ENCODE data around the gene THEMIS2.

THEMIS2 gene

DNA sequence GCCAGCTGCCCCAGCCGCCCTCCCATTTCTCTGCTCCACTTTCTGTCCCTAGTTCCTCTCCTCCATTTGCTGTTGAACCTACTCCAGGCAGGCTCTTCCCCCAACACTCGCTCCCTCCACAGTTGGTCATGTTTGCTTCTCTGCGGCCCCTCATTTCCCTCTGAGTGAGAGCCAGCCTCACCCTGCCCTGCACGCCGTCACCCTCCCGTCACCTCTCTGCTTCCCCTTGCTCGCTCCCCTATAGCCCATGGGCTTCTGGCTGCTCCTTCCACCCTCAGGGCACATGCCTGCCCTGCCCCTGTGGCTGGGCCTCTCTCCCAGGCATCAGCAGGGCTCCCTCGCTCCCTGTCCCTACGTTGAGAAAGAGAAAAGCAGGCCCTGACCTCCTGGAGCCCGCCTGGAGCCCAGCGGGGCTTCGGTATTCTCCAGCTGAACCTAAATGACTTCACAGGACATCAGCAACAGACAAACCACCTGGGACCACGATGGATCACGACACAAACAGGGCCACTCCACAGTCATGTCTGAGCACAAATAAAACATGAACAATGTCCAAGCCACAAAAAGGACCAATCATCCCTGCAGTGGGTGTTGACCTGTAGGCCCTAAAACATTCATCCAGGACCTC, 13.3 kb upstream of the THEMIS2 start:
- WGBS, result 89% methylated on average over 14 of the region's 14 CpGs
- Histone ChIP-seq H3K14ac (ENCODE audit: low read length in 2 of 2) (no peak overlapping the region), H2BK120ac (ENCODE audit: low read depth, low read length) (no peak overlapping the region), H3K36me3 (ENCODE audit: control insufficient read depth in 1 of 2, insufficient read depth in 2 of 2, low read depth in 1 of 2, low read length in 2 of 2) (no peaks in the 10 kb centered on the region), H2AFZ (ENCODE audit: low read depth, low read length) (no peak overlapping the region), H3K4me1 (ENCODE audit: control insufficient read depth, insufficient read depth, low read depth, low read length) (peaks cover 15% of the 10 kb centered on the region), H3K27ac (ENCODE audit: low read length, poor library complexity, severe bottlenecking) (no peak overlapping the region), H3K27me3 (ENCODE audit: control insufficient read depth in 1 of 2, insufficient read depth in 1 of 2, low read length in 2 of 2) (no peaks in the 10 kb centered on the region), H3K9me3 (ENCODE audit: control insufficient read depth, low read length) (no peaks in the 10 kb centered on the region), H3K4me3 (ENCODE audit: insufficient read depth in 1 of 2, low read depth in 1 of 2, low read length in 2 of 2) (no peak overlapping the region), H3K79me1 (replicated peaks; ENCODE audit: low read length, poor library complexity, severe bottlenecking) (no peaks in the 10 kb centered on the region), H4K8ac (ENCODE audit: low read length) (peak overlapping the region; percentile 51), H3K4ac (ENCODE audit: low read depth in 1 of 2, low read length in 2 of 2) (peak overlapping the region in 1 of 2 experiments; percentile 92), H2BK12ac (ENCODE audit: low read length in 2 of 2) (no peak overlapping the region), H3K23ac (ENCODE audit: low read length in 2 of 2) (no peak overlapping the region), H2BK15ac (ENCODE audit: low read depth, poor library complexity, severe bottlenecking) (no peak overlapping the region), H4K91ac (ENCODE audit: low read length) (peak overlapping the region; percentile 56), H2BK5ac (ENCODE audit: low read depth, low read length, poor library complexity, severe bottlenecking) (no peak overlapping the region), H3K18ac (ENCODE audit: low read depth in 1 of 2, low read length in 2 of 2) (peak overlapping the region in 1 of 2 experiments; percentile 48), H3K4me2 (ENCODE audit: low read length, poor library complexity, severe bottlenecking) (no peak overlapping the region), H3K9ac (ENCODE audit: low read length) (peak overlapping the region; percentile 67), H2AK5ac (ENCODE audit: low read length, severe bottlenecking) (no peak overlapping the region)
- no peak for DNase-seq

DNA sequence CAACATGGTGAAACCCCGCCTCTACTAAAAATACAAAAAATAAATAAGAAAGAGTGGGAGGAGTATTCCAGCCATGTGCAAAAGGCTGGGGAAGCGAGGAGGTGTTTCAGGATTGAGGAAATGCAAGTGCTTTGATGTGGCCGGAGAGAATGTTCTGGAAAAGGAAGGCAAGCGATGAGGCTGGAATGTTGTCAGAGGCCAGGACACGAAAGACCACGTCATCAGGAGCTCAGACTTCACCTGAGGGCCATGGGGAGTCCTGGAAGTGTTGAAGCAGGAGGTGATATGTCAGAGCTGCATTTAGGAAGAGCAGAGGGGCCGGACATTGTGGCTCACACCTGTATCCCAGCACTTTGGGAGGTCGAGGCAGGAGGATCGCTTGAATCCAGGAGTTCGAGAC, 10.9 kb upstream of the THEMIS2 start:
- Histone ChIP-seq H2BK15ac (ENCODE audit: low read depth, poor library complexity, severe bottlenecking) (no peak overlapping the region), H2BK5ac (ENCODE audit: low read depth, low read length, poor library complexity, severe bottlenecking) (no peak overlapping the region), H3K4ac (ENCODE audit: low read depth in 1 of 2, low read length in 2 of 2) (no peak overlapping the region), H3K23ac (ENCODE audit: low read length in 2 of 2) (no peak overlapping the region), H3K9me3 (ENCODE audit: control insufficient read depth, low read length) (no peaks in the 10 kb centered on the region), H2BK120ac (ENCODE audit: low read depth, low read length) (no peak overlapping the region), H3K79me1 (replicated peaks; ENCODE audit: low read length, poor library complexity, severe bottlenecking) (no peaks in the 10 kb centered on the region), H3K4me2 (ENCODE audit: low read length, poor library complexity, severe bottlenecking) (no peak overlapping the region), H4K8ac (ENCODE audit: low read length) (no peak overlapping the region), H2AFZ (ENCODE audit: low read depth, low read length) (no peak overlapping the region), H3K9ac (ENCODE audit: low read length) (no peak overlapping the region), H3K36me3 (ENCODE audit: control insufficient read depth in 1 of 2, insufficient read depth in 2 of 2, low read depth in 1 of 2, low read length in 2 of 2) (no peaks in the 10 kb centered on the region), H3K4me1 (ENCODE audit: control insufficient read depth, insufficient read depth, low read depth, low read length) (peaks cover 18% of the 10 kb centered on the region), H2BK12ac (ENCODE audit: low read length in 2 of 2) (no peak overlapping the region), H3K4me3 (ENCODE audit: insufficient read depth in 1 of 2, low read depth in 1 of 2, low read length in 2 of 2) (no peak overlapping the region), H4K91ac (ENCODE audit: low read length) (no peak overlapping the region), H3K14ac (ENCODE audit: low read length in 2 of 2) (no peak overlapping the region), H3K27ac (ENCODE audit: low read length, poor library complexity, severe bottlenecking) (no peak overlapping the region), H3K27me3 (ENCODE audit: control insufficient read depth in 1 of 2, insufficient read depth in 1 of 2, low read length in 2 of 2) (no peaks in the 10 kb centered on the region), H3K18ac (ENCODE audit: low read depth in 1 of 2, low read length in 2 of 2) (no peak overlapping the region), H2AK5ac (ENCODE audit: low read length, severe bottlenecking) (no peak overlapping the region)
- 94% methylated on average over 6 of the region's 10 CpGs for WGBS
- DNase-seq, result no peak

DNA sequence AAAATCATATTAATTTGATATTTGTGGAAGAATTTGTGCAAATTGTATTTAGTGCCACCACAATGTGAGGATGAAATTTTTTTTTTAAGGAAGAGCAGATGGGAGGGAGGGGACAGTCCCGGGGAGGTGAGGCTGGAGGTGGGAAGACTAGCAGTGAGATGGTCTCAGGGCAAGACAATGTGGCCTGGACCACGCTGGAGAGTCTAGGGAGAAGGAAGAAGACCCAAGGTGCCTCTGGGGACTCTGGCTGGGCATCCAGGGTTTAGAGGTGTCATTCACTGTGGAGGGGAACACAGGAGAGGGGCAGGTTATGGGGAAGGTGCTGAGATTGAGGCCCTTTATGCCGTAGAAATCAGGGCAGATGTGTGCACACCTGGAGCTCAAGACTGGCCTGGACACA, 10.3 kb upstream of the THEMIS2 start:
- H3K4me3 ChIP-seq (ENCODE audit: insufficient read depth in 1 of 2, low read depth in 1 of 2, low read length in 2 of 2), result no peak overlapping the region
- H3K36me3 ChIP-seq (ENCODE audit: control insufficient read depth in 1 of 2, insufficient read depth in 2 of 2, low read depth in 1 of 2, low read length in 2 of 2), result no peaks in the 10 kb centered on the region
- peak overlapping the region; percentile 84 for H3K9ac ChIP-seq (ENCODE audit: low read length)
- H3K23ac ChIP-seq (ENCODE audit: low read length in 2 of 2), result no peak overlapping the region
- no peak for DNase-seq
- no peak overlapping the region for H3K27ac ChIP-seq (ENCODE audit: low read length, poor library complexity, severe bottlenecking)
- no peak overlapping the region for H3K4ac ChIP-seq (ENCODE audit: low read depth in 1 of 2, low read length in 2 of 2)
- no peak overlapping the region for H3K4me2 ChIP-seq (ENCODE audit: low read length, poor library complexity, severe bottlenecking)
- H2BK120ac ChIP-seq (ENCODE audit: low read depth, low read length), result no peak overlapping the region
- H3K79me1 ChIP-seq (replicated peaks; ENCODE audit: low read length, poor library complexity, severe bottlenecking), result no peaks in the 10 kb centered on the region
- no peak overlapping the region for H2BK15ac ChIP-seq (ENCODE audit: low read depth, poor library complexity, severe bottlenecking)
- H4K8ac ChIP-seq (ENCODE audit: low read length), result no peak overlapping the region
- peaks cover 18% of the 10 kb centered on the region for H3K4me1 ChIP-seq (ENCODE audit: control insufficient read depth, insufficient read depth, low read depth, low read length)
- peak overlapping the region in 1 of 2 experiments; percentile 42 for H3K18ac ChIP-seq (ENCODE audit: low read depth in 1 of 2, low read length in 2 of 2)
- H2AK5ac ChIP-seq (ENCODE audit: low read length, severe bottlenecking), result no peak overlapping the region
- H2BK12ac ChIP-seq (ENCODE audit: low read length in 2 of 2), result peak overlapping the region in 1 of 2 experiments; percentile 85
- H2AFZ ChIP-seq (ENCODE audit: low read depth, low read length), result no peak overlapping the region
- peak overlapping the region; percentile 61 for H4K91ac ChIP-seq (ENCODE audit: low read length)
- H3K14ac ChIP-seq (ENCODE audit: low read length in 2 of 2), result no peak overlapping the region
- no peaks in the 10 kb centered on the region for H3K9me3 ChIP-seq (ENCODE audit: control insufficient read depth, low read length)
- no peaks in the 10 kb centered on the region for H3K27me3 ChIP-seq (ENCODE audit: control insufficient read depth in 1 of 2, insufficient read depth in 1 of 2, low read length in 2 of 2)
- 98% methylated on average over 3 of the region's 3 CpGs for WGBS
- no peak overlapping the region for H2BK5ac ChIP-seq (ENCODE audit: low read depth, low read length, poor library complexity, severe bottlenecking)

DNA sequence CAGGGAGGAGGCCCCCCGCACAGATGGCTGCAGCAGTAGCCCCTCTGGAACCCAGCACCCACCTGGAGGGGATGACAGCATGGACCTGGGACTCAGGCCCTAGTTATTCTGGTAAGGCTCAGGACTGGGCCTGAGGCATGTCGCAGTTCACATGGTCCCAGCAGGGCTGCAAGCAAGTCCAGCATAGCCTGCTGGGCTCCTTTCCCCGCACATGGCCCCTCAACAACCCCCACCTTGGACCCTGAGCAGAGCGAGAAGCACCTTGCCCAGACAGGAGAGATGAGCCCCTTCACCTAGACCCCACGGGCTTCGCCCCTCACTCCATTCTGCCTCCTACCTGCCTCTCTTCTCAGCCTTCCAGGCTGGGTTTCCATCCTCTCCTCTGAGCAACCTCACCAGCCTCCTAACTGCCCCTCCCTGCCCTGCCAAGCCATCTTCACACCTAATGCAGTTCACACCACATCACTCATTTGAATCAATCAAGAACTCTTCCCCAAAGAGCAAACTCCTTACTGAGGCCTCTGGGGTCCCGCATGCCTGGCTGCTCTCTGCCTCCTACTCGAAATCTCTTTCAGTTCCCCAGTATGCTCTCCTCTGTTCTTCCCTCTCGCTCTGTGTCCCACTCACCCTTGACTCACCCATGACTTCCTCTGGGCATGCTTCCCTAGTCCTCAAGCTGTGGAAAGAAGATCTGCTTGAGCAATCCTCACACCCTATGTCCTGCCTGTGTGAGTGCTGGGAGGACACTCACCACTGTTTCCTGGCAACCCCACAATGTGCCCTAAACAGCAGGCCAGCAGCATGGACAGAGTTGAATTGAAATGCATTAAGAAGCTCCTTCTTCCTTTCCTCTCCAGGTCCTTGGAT, 9.4 kb upstream of the THEMIS2 start:
- Histone ChIP-seq H3K36me3 (ENCODE audit: control insufficient read depth in 1 of 2, insufficient read depth in 2 of 2, low read depth in 1 of 2, low read length in 2 of 2) (no peaks in the 10 kb centered on the region), H2AK5ac (ENCODE audit: low read length, severe bottlenecking) (peak overlapping the region; percentile 20), H2BK120ac (ENCODE audit: low read depth, low read length) (no peak overlapping the region), H3K14ac (ENCODE audit: low read length in 2 of 2) (peak overlapping the region in 1 of 2 experiments; percentile 31), H3K4me3 (ENCODE audit: insufficient read depth in 1 of 2, low read depth in 1 of 2, low read length in 2 of 2) (peak overlapping the region in 1 of 2 experiments; percentile 21), H2BK12ac (ENCODE audit: low read length in 2 of 2) (peak overlapping the region in 1 of 2 experiments; percentile 85), H4K8ac (ENCODE audit: low read length) (peak overlapping the region; percentile 33), H3K18ac (ENCODE audit: low read depth in 1 of 2, low read length in 2 of 2) (peak overlapping the region; percentile 55 to 75), H2BK5ac (ENCODE audit: low read depth, low read length, poor library complexity, severe bottlenecking) (no peak overlapping the region), H3K79me1 (replicated peaks; ENCODE audit: low read length, poor library complexity, severe bottlenecking) (no peaks in the 10 kb centered on the region), H3K9ac (ENCODE audit: low read length) (peak overlapping the region; percentile 84), H3K4me2 (ENCODE audit: low read length, poor library complexity, severe bottlenecking) (no peak overlapping the region), H2AFZ (ENCODE audit: low read depth, low read length) (no peak overlapping the region), H3K27ac (ENCODE audit: low read length, poor library complexity, severe bottlenecking) (peak overlapping the region; percentile 0), H4K91ac (ENCODE audit: low read length) (peak overlapping the region; percentile 1), H3K23ac (ENCODE audit: low read length in 2 of 2) (no peak overlapping the region), H3K27me3 (ENCODE audit: control insufficient read depth in 1 of 2, insufficient read depth in 1 of 2, low read length in 2 of 2) (no peaks in the 10 kb centered on the region), H2BK15ac (ENCODE audit: low read depth, poor library complexity, severe bottlenecking) (peak overlapping the region; percentile 74), H3K4me1 (ENCODE audit: control insufficient read depth, insufficient read depth, low read depth, low read length) (peaks cover 18% of the 10 kb centered on the region), H3K9me3 (ENCODE audit: control insufficient read depth, low read length) (no peaks in the 10 kb centered on the region), H3K4ac (ENCODE audit: low read depth in 1 of 2, low read length in 2 of 2) (peak overlapping the region in 1 of 2 experiments; percentile 5)
- DNase-seq, result peak; percentile 99
- 82% methylated on average over 9 of the region's 9 CpGs for WGBS

All from mesenchymal stem cell (in vitro differentiated cells and primary cell).